HK-2 (cell line): ENCODE data around the gene PLXNA2.

Experiments
- DNase-seq: peaks from one replicate; pipeline ENCODE4 v3.0.0-alpha.2; 2018; ENCODE audit not compliant: unreplicated experiment

The PLXNA2 gene

GRCh38 chr1:208203848-208204609, 40.2 kb downstream of the PLXNA2 start:
- DNase-seq, result no peak

- no peak for DNase-seq
These were observed 40.9 kb downstream of the PLXNA2 start for GRCh38 chr1:208203127-208203847.

GRCh38 chr1:208202333-208202995, 41.7 kb downstream of the PLXNA2 start:
- no peak for DNase-seq

DNA sequence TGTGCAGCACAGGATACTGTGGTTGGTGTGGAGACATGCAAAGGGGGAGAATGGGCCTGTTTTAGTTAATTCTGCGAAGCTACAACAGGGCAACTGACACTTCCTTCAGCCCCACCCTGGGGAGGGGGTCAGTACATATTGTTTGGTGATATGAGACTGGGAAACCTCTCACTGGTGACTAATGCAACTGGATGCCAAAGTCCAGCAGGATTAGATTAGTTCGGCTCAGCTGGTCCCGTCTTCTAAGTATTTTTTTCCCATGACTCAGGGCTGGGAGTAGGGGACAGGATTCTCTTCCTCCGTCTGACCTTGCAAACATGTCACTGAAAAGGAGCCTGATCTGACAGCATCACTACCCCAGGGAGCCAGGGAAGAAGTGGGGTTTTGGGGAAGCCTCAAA, 43.0 kb downstream of the PLXNA2 start:
- no peak for DNase-seq

DNA sequence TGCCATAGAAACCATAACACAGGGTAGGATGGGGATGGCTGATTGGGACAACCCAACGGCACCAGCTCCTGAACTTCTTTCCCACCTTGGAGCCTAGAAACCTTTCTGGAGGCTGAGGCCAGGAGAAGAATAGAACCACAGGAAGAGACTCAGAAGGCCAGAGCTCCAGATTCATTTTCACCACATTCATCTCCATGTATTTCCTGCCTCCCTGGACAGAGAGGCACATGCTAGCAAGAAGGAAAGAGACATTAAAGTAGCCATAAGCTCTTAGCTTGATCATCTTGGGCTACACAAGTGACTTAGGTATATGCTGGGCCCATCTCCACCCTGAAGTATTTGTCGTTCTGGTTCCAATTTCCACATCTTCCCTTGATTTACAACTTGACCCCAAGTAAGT, 44.1 kb downstream of the PLXNA2 start:
- DNase-seq, result no peak

- no peak for DNase-seq
These were observed 45.9 kb downstream of the PLXNA2 start for GRCh38 chr1:208198236-208198635.

GRCh38 chr1:208194944-208195343, 49.2 kb downstream of the PLXNA2 start:
- DNase-seq, result no peak

DNA sequence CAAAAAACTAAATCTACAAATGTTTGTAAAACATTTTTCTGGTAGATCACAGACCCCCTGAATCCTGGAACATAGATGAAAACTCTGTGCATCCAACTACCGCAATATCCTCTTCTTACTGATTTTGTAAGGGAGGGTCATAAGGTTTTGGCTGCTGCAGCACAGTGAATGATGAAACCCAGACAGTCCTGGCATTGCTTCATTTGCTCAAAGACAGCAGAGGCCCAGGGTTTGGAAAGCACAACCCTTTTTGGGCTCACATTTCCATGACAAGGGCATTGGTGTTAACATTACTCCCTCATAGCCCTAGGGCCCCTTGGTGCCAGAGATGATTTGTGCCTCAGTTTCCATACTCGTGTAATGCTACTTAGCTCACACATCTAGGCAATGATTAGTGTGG, 51.2 kb downstream of the PLXNA2 start:
- no peak for DNase-seq

GRCh38 chr1:208190784-208191183, 53.4 kb downstream of the PLXNA2 start:
- DNase-seq, result no peak

- no peak for DNase-seq
These were observed 54.5 kb downstream of the PLXNA2 start for GRCh38 chr1:208189716-208190115.

DNA sequence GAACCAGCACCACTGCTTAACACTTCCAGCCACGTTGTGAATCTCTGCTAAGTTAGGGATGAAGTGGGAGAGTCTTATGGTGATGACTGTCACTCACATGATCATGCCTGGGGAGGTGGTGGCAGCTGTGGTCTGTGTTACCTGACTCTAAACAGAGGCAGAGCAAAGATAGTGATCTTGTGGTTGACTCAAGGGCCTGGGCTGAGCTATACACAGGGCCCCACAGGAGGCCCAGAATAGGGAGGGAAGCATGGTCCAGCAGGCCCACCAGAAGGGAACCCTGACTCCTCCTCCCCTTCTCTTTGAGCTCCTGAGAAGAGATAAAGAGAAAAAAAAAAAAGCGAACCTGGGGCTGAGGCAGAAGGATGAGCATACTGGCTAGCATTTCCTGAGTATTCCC, 55.0 kb downstream of the PLXNA2 start:
- DNase-seq, result no peak

GRCh38 chr1:208188607-208189006, 55.6 kb downstream of the PLXNA2 start:
- no peak for DNase-seq

DNA sequence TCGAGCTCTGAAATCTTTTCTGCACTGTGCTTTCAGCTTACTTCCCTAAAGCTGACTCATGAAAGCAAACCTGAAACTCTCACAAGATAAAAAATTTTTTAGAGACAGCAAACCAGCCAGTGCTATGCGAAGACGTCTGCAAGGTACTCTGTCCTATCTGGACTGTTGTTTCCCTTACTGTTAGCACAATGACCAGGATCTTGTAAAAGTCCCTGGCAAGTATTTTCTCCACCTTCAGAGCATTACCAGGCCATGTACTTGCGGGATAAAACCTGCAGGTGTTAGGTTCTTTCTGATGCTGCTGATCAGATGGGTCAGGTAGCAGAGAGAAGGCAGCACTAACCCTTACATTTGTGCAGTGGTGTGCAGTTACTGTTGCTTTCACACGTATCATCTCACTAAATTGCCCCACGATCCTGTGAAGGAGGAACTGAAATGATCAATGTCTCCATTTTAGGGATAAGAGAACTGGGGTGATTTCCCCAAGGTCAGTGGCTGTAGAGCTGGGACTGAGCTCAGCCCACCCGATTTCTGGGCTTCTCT, 56.6 kb downstream of the PLXNA2 start:
- no peak for DNase-seq

GRCh38 chr1:208185801-208186231, 58.4 kb downstream of the PLXNA2 start:
- no peak for DNase-seq

- DNase-seq, result no peak
These were observed 59.1 kb downstream of the PLXNA2 start for GRCh38 chr1:208184966-208185654.

DNA sequence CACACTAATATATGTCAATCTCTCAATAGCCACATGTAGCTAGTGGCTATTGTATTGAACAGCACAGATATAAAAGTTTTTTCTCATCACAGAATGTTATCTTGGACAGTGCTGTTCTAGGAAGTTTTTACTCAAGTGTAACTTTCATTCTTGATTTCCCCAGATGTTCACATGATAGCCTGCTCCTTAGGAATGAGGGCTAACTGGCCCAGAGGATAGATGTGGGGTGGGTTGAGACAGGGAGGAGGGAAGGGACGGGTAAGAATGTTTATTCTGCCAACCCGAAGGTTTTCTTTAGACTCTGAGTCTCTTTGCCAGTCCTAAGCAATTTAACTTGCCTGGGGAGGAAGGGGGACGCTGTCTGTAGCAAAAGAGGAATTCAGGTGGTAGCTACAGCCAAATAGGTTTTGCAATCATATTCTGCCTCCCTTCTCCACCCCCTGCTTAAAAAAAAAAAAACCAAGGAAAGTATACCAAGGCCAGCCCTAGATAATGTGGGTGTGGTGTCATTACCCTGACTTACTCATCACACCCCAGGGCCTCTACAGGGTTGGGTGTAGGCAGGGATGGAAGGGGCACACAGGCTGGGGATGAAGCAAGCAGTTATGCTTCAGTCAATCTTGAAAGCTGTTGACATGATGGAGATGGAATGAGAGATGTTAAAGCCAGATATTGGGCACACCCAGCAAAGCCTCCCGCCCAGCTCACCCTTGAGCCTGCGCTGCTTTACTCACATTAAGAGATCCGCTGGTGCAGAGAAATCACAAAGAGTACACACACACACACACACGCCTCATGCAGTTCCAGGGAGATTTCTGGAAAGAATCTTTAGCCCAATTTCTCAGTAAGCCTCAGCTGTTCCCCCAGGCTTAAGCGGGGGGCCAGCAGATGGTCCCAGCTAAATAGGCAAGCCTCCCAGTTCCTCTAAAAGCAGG, 59.9 kb downstream of the PLXNA2 start:
- DNase-seq, result no peak

DNA sequence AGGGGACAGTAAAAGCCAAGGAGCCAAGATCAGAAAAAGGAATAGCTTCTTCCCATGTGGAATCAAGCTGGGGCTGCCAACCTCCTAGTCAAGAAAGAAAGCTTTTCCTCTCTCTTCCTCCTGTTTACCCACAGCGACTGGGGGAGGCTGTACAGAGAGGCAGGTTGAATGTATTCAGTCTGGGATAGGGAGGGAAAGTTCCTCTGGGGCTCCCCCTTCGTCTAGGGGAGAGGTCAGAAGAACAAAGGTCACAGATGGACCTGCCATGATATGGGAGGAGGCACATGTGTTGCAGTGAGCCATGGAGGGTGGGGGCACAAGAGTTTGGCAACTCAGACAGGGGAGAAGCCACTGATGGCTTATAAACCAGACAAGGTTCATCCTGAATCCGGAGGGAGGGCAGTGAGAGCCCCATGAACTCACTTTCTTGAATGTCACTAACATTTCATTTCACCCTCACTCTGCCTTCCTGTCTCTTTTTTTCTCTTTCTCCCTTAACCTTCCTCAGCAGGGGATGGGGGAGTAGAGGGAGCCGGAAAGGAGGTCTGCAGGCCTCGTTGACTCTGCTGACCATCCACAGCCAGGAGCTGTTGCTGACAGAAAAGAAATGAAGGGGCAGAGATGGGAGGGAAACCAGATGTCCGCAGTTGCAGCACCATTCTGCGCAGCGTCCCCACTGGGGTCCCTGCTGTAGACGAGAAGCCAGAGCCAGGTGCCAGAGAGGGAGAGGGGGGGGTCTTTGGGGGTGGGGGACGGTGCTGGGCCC, 61.1 kb downstream of the PLXNA2 start:
- DNase-seq, result no peak

GRCh38 chr1:208181364-208181763, 62.8 kb downstream of the PLXNA2 start:
- no peak for DNase-seq

GRCh38 chr1:208180421-208180820, 63.8 kb downstream of the PLXNA2 start:
- DNase-seq, result no peak

DNA sequence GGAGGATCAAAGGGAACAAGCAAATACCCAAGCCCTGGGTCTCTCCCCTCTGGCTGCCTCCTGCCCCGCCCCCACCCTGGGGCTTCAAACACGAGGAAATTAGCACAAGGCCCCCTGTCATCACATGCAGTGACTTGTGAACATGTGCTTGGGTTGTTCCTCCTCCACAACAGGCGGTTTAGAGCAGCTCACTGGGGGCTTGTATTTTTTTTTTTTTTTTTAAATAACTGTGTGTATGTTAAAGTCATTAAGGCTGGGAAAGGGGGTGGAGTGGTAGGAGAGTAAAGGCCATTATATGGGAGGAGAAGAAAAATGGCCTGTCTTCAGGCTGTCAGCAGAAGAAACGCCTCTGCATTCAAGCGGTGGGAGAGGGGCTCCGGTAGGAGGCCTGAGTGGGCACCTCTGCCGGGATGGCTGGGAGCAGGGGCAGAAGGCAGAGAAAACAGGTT, 64.2 kb downstream of the PLXNA2 start:
- DNase-seq, result no peak
